Fibroblast of gingiva (primary cell): ENCODE data around the gene DAPK1.
"Not testable (repeated sequence)": the region's sequence is repeated elsewhere in the genome, so short reads cannot be mapped to it uniquely, and the experiment has no call there.

Source experiments
- DNase-seq: peaks from one replicate; pipeline ENCODE4 v3.0.0-alpha.2; 2011; ENCODE audit warnings: low read depth

Gene DAPK1

DNA sequence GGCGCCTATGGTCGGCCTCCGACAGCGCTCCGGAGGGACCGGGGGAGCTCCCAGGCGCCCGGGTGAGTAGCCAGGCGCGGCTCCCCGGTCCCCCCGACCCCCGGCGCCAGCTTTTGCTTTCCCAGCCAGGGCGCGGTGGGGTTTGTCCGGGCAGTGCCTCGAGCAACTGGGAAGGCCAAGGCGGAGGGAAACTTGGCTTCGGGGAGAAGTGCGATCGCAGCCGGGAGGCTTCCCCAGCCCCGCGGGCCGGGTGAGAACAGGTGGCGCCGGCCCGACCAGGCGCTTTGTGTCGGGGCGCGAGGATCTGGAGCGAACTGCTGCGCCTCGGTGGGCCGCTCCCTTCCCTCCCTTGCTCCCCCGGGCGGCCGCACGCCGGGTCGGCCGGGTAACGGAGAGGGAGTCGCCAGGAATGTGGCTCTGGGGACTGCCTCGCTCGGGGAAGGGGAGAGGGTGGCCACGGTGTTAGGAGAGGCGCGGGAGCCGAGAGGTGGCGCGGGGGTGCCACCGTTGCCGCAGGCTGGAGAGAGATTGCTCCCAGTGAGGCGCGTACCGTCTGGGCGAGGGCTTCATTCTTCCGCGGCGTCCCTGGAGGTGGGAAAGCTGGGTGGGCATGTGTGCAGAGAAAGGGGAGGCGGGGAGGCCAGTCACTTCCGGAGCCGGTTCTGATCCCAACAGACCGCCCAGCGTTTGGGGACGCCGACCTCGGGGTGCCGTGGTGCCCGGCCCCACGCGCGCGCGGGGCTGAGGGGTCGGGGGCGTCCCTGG is 561 bp downstream of the DAPK1 start:
- peak; percentile 31 for DNase-seq

DNA sequence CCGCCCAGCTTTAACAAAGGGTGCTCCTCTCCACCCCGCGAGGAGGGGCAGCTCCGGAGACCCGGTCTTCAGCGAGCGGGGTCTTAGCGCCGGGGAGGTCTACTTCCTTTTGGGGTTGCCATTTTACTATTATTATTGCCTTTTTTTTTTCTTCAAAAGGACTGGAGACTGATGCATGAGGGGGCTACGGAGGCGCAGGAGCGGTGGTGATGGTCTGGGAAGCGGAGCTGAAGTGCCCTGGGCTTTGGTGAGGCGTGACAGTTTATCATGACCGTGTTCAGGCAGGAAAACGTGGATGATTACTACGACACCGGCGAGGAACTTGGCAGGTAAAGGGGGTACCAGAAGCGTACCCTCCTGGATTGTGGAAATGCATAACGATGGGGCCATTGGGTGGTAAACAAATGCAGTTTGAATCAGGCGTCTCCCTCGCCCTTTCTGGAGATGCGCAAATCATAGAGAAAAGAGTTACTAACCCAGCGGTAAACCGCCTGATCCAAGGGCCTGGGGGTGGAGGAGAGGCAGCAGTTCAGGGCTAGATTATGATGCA is 1.2 kb downstream of the DAPK1 start:
- no peak for DNase-seq

DNA sequence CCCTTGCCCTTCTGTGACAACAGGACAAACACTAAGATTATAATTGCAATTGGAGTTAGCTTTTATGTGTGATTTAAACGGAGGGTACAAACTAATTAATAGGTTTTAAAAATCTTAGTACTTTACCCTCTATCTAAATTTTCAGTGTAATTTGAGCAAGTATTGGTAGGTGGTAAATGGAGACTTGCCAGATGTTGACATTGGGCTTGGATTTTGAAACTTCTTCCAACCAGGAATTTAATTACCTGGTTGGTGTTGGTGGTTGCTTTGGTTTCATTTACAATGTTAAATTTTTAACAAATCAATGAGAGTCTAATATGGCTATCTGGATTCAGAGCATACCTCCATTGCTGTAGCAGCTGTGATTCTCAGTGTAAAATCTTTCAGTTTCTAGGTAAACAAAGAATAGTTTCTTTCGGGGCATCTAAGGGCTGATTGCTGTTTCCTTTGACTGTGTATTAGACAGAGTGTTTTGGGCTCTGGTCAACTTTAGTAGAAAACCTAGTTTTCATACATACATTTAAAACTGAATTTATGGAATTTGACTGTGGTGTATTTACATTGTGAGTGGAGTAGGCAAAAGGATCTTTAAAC is 1.9 kb downstream of the DAPK1 start:
- DNase-seq, result no peak

DNA sequence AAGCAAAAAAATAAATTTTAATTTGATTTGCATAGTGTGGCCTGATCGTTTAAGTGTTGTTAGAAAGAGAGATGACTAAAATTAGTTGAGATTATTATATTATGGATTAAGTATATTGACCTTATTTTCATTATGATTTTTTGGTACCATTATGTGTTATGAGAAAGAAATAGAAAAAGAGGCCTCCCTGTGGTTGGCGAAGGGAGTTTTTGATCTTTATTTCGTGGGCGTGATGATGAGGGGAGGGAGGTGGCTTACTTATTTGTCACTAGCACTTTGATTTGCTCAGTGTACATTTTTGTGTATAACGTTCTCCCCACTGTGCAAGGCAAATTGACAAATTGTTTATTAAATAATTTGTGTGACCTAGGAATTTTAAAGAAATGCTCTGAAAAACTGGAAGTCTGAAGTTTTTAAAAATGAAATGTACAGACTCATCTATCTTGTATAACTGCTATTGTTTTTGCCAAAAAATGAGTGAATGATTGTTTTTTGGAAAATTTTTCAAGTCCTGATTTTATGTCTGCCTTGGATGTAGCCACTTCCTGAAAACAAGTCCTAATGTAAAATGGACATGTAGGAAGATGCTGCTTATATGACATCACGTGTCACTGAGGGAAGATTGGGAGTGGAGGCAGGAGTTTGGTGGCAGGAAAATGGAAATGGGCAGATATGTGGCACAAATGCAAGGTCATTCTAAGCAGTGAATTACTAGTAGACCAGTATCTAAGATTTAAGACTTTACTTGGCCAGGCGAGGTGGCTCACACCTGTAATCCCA is 3.0 kb downstream of the DAPK1 start:
- DNase-seq, result no peak

DNA sequence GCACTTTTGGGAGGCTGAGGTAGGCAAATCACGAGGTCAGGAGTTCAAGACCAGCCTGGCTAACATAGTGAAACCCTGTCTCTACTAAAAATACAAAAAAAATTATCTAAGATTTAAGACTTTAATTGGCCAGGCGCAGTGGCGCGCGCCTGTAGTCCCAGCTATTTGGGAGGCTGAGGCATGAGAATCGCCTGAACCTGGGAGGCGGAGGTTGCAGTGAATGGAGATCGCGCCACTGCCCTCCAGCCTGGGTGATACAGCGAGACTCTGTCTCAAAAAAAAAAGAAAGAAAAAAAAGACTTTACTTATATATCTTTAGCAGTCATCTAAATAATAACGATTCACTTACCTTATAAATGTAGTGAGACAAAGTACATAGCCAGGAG is 3.6 kb downstream of the DAPK1 start:
- DNase-seq, result not testable (repeated sequence)

DNA sequence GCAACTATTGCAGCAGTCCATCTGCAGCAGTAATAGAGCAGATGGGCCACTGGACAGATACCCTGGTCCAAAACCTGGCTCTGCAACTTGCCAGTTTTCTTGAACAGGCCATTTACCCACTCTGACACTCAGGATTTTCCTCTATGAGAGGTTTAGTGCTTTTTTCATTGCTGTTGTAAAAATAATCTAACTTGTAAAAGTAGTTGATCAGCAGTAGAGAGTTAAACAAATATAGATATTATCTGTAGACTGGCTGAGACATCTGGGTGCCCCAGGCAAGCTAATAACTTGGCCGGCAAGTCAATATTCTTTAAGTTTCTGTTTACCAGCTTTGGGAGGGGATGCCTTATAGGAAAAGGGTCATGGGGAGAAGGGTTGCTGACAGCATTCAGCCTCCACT is 4.1 kb downstream of the DAPK1 start:
- DNase-seq, result no peak

DNA sequence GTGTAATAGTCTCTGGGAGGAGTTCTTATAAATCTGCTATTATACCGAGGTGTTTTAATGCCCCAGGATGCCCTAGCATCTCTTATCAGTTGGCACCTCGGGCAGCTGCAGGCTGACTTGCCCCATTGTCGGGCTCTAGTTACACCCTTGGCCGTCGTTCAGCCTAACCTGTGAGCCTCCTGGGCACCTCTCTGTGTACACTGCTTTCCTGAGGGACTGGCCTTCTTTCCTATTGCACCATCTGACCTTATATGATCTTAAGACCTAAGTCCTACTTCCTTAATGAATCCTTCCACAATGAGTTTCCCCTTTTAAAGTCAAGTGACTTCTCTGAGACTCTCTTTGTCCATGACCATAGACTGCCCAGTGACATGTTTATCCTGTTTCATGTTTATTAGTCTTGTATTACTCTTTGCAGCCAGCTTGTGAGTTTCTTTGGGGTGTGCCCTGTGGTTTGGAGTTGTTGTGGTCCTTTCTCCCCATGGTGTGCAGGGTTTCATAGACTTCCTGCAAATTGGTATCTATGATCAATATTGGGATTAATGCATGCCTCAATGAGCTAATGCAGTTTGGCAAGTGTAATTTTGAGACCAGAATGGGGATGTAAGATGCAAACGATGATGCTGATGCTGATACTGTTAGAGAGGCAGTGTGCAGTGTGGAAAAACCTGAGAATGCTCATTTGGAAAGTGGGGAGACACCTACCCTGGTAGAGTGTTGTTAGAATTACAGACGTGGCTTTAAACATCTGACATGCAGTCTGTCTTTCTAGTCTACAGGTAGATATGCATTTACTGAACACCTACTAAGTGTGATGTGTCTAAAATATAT is 4.9 kb downstream of the DAPK1 start:
- DNase-seq, result no peak

DNA sequence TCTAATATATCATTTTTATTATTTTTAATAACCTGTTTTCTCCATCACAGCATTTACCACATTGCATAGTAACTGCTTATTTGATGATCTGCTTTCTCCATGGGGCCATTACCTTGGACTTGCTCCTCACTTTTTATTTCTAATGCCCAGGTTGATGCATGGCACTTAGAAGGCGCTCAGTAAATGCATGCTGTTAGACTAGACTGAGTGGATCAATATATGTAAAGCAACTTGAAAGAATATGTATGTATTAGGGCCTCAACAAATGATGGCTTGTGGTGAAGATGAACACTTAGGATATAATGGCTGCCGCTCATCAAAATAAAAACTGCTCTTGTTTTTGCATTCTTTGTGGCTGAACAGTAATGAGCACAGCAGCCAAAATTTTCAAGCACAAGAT is 5.8 kb downstream of the DAPK1 start:
- DNase-seq, result no peak

DNA sequence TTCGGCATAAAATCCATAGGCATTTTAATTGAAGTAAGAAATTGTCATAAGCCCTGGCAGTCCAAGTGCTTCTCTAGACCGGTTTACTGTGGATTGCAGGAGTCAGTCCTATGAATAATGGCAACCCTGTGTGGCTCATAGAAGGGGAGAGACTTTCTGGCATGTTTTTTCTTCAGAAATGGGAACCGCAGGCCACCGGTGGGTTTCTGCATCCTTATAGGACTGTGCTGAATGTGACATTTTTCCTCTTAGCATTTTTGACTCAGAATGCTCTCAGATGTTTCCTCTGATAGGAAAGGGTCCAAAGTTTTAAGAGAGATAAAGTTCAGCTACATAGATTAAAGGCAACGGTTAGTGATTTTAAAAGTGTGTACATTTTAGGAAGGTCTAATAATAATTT is 6.3 kb downstream of the DAPK1 start:
- no peak for DNase-seq

DNA sequence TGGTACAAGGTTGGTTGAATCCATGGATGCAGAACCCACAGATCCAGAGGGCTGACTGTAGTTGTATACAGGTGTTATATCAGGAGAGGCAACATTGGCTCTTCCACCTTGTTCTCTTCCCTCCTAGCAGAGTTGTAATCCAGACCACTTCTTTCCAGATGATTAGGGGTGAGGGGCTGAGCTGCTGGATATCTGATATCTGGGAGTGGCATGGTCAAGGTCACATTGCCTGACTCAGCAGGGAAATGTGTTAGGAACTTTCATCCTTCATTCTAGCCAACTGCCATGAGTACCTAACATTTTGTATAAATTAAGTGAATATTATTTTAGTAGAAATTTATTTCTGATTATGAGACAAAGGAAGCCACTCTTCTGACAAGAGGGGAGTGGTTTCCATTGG is 7.3 kb downstream of the DAPK1 start:
- no peak for DNase-seq

DNA sequence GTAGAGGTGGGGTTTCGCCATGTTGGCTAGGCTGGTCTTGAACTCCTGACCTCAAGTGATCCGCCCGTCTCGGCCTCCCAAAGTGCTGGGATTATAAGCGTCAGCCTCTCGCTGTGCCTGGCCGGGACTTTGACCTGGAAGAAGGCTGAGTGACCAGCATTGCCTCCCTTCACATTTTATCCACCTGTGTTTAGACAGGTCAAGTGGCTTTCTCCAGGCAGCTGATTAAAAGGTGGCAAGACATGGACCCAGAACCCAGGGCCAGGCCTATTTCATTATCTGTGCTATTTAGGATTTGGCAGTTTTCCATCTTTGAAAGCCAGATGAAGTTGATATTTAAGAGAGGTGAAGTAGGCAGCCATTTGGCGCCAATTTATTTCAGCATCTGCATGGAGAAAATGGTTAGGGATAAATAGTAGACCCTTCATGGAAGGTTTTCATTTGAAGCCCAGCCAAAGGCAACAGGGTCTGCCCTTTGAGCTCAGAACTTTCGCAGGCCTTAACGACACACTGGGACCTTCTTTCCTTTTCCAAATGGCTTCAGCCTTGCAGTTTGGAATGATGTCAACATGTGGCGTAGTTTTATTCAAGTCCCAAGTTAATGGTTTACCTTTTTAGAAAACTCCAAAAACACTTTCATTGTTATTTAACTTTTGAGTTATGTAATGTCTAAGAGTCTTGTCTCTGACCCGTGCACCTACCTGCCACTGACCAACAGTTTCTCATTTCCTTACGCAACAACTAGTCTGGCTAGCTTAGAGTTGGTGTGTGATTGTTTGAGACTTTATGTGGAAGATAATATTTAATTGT is 8.4 kb downstream of the DAPK1 start:
- DNase-seq, result no peak

DNA sequence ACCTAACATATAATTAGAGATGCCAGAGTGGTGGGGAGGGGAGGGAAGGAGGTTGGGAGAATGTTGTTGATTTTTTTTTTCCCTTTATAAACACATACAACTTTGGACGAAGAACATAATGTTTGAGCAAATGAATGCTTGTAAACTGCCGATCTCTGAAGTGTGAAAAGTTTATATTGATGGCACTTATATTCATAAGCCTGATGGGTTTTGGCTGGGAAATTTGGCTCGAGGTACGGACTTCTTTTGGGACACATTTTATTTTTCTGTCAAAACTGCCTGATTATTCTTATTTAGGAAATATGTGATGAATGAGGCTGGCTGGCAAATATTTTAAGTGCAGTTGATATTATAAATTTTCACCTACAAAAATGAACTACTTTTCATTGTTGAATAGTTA is 9.9 kb downstream of the DAPK1 start:
- DNase-seq, result no peak

DNA sequence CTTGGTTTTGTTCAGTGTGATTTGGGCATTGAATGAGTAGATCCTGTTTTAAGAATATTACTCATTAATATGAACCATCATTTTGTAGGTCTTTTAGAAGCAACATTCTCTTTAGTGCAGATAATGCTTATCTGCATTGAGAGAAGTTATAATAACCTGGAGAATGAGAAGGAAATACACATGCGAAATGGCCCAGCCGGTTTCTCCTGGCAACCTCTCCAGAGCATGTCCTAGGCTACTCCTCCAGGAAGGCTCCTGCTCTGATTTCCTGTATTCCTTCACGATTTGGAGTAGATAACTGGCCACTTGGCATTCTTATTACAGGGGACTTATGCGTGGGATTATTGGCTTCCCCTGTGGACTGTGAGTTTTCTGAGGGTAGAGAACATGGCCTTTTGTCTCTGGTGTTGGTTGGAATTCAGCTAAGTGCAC is 12.6 kb downstream of the DAPK1 start:
- no peak for DNase-seq

DNA sequence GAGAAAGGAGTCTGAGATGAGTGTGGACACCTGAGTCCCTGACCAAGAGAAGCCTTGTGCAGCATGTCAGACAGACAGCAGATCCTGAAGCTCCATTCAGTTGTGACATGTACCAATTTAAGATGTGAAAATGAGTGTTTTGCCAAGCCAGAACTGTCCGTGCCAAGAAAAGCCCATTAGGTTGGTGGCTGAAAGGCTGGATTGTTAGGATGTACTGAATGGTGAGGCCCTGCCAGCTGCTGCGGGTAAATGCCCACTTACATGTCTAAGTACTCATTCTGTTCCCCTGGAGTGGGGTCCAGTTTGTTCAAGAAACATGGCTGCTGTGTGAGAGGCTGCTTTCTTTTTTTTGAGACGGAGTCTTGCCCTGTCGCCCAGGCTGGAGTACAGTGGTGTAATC is 14.6 kb downstream of the DAPK1 start:
- no peak for DNase-seq

DNA sequence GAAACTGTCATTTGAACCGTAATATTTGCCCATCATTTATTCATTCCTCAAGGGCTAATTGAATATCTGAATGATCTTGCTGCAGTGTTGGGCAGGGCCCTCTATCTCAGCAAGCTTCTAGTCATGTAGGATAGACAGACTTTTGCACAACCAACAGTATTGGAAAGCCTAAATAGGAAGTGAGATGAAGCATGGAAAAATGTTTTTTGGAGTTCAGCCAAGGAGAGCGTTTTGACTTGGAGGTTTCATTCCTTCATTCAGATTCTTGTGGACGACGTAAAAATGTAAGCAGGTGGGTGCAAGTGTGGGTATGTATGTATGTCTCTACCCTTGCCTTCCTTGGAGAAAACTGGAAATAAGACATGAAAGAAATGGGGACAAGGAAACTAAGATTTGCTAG is 15.5 kb downstream of the DAPK1 start:
- DNase-seq, result no peak

DNA sequence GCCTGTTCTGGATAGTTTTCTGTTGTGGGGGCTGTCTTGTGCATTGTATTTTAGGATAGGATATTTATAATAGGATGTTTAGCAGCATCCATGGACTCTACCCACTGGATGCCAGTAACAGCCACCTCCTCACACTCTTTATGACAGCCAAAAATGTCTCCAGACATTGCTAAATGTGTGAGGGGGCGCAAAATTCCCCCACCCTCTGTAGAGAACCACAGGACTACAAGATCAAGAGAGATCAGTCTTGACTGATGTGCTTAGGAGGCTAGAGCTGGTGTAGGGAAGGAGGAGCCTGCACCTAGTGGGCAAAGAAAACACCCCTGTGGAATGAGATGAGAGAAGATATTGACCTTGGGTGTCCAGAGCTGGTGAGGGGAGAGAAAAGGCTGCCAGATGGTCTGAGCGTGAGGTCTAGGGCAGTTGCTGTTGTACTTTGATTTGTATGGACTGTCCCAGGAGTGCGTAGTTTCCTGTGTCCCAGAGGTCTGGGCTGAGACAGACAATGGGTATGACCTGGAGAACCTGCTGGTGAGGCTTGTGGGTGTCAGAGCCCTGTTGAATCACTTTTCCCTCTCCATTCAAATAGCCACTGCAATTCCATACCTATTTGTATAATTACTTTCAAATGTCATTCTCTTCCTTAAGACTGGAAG is 16.3 kb downstream of the DAPK1 start:
- no peak for DNase-seq

DNA sequence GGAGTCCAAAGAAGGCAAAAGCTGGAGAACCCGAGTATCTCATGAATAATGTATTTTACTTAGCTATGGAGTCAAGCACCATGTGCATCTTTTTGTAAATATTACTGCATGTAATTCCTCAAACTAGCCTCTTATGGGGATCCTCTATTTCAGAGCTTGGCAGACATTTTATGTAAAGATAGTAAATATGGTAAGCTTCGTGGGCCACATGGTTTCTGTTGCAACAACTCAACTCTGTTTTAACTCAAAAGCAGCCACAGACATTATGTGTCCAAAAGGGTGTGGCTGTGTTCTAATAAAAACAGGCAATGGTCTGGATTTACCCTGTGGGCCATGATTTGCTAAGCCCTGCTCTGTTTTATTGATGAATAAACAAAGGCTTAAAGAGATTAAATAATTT is 17.3 kb downstream of the DAPK1 start:
- peak; percentile 24 for DNase-seq

DNA sequence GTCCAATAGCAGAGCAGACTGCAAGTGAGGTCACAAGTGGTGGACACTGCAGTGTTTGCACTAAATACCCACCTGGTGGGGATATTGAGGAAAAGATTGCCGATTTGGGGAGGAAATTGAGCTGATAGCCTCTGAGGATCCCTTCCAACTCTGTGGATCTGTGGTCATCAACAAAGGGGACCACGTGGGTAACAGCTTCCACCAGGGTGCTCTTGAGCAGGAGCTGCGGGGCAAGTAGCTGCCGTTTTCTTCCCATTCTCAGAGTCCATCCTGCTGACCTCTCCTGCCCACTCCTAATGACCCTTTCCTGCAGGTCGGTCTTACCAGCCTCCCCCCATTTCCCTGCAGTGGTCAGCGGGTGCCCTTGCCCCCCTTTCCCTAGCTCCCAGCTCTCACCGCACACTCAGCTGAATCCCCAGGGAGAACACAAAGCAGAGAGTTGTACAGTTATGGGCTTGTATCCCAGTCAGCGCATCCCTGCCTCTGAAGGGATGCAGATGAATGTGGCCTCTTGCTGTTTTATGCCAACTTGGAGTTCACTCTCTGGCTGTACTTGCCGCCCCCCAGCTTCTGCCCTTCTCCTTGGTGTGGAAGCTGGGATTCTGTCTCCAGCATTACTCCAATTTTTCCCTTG is 18.0 kb downstream of the DAPK1 start:
- DNase-seq, result no peak

DNA sequence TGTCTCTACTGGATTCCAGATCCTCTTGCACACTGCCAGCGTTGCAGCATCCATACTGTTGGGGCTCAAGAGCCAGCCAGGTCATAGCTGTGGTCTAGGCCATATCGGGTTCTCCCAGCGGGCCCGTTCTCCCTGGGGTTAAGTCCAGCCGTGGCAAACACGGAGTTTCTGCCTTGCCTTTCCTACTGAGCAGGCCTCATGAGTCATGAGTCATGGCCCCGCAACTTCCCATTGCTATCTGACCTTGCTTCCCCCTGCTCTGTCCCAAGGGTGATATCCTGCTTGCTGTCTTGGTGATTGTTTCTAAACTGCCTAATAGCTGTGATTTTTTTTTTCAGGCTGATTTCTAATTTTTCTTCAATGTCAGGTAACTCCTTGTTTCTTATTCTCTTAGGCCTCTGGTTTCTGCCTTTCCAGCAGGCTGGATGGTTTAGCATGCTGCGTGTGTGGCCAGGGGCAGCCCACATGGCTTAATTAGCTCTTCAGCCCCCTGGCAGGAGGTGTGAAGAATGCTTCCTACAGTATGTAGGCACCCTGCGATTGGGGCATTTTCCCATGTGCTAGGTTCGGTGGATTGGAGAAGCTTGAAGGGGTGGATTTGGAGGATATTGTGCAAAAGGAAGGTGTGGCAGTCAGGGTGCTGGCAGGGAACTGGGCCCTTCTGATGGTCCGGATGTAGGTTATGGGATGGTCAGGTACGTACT is 18.7 kb downstream of the DAPK1 start:
- DNase-seq, result peak; percentile 56

DNA sequence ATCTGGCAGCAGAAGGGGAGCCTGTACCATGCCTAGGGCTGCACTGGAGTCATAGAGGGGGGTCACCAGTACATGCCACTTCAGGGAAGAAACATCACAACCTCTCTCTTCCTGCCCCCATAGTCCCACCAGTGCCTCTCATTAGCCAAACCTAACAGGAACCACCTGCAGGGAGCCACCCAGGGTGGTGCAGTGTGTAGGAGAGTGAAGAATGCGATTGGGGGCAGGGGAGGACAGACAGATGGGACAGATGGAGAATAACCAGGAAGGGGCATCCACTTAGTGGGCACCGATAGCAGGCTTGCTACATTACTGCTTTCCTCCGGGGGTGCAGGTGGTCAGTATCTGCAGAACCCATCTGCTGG is 19.2 kb downstream of the DAPK1 start:
- no peak for DNase-seq
